Natural killer cell (primary cell): ENCODE measurements around the gene GTSF1L. TPM values are rescaled to one million over a fixed set of nuclear protein-coding genes. Genes with fewer than 3 reads are reported as not detected.
"Not testable (repeated sequence)": the region's sequence is repeated elsewhere in the genome, so short reads cannot be mapped to it uniquely, and the experiment has no call there.

ENCODE experiments used
- ATAC-seq, 3 donors: fragments of 150-1000 bp in 2 of 3; fragments of 200-7000 bp in 1 of 3; cut with Tn5 transposase; 1 replicate in 1 of 3; 2 replicates in 2 of 3; pipeline ENCODE4 v1.10.0; 2021; ENCODE audit warnings: mild to moderate bottlenecking in 2 of 3, moderate library complexity in 2 of 3
- DNase-seq, 2 donors: peaks; one replicate each; pipeline versions ENCODE4 v3.0.0 to v3.0.0-alpha.2; 2013 to 2021; ENCODE audit warnings: mixed read lengths in 1 of 2
- H3K27ac ChIP-seq: one replicate; pipeline ENCODE4 v1.5.1; 2013; ENCODE audit warnings: mild to moderate bottlenecking, low read length
- H3K27me3 ChIP-seq: one replicate; pipeline ENCODE4 v1.6.1; 2013; ENCODE audit warnings: low read length; ENCODE audit not compliant: control insufficient read depth, insufficient read depth
- H3K36me3 ChIP-seq: one replicate; pipeline ENCODE4 v1.6.1; 2013; ENCODE audit warnings: low read length; ENCODE audit not compliant: control insufficient read depth, insufficient read depth
- H3K4me1 ChIP-seq: one replicate; pipeline ENCODE4 v1.6.1; 2013; ENCODE audit warnings: low read length; ENCODE audit not compliant: control insufficient read depth, insufficient read depth
- H3K4me3 ChIP-seq: one replicate; pipeline ENCODE4 v1.5.1; 2013; ENCODE audit warnings: low read length
- H3K9me3 ChIP-seq: one replicate; pipeline ENCODE4 v1.6.1; 2013; ENCODE audit warnings: low read length; ENCODE audit not compliant: control insufficient read depth, insufficient read depth
- H3K27ac Mint-ChIP-seq, 2 donors: one replicate each; pipeline ENCODE4 v1.8.0; 2022; ENCODE audit warnings: mild to moderate bottlenecking in 2 of 2, mixed read lengths in 2 of 2, moderate library complexity in 1 of 2
- H3K27me3 Mint-ChIP-seq, 2 donors: one replicate each; pipeline ENCODE4 v1.8.0; 2022; ENCODE audit warnings: low read depth in 2 of 2, mixed read lengths in 2 of 2
- H3K36me3 Mint-ChIP-seq: one replicate; pipeline ENCODE4 v1.8.0; 2022; ENCODE audit warnings: mixed read lengths
- H3K4me1 Mint-ChIP-seq, 2 donors: one replicate each; pipeline ENCODE4 v1.8.0; 2022; ENCODE audit warnings: mixed read lengths in 2 of 2
- H3K4me3 Mint-ChIP-seq: one replicate; pipeline ENCODE4 v1.8.0; 2022; ENCODE audit warnings: mild to moderate bottlenecking, moderate library complexity, mixed read lengths
- H3K9me3 Mint-ChIP-seq, 2 donors: one replicate each; pipeline ENCODE4 v1.8.0; 2022; ENCODE audit warnings: mixed read lengths in 2 of 2
- WGBS: methylation state at CpG from one replicate; pipeline ENCODE4 v1.1.7; 2013; ENCODE audit warnings: missing lambda C conversion rate; ENCODE audit not compliant: insufficient coverage; 5-methylcytosine and 5-hydroxymethylcytosine counted together
- intact Hi-C: fragments of 100-400 bp; cut with micrococcal nuclease; formaldehyde crosslinking; loops from one replicate; pipeline ENCODE4 v1.14.2; 2022
- total RNA-seq, 4 donors: library from RNA; stranded (reverse); fragments of 120-200 nt in 1 of 4; gene quantifications; one replicate each; pipeline versions ENCODE4 v1.2.3 to v1.2.4, GENCODE V29; 2013 to 2022
- TF ChIP-seq, protein P1 (sequence below): fragments of 200-600 bp; IDR thresholded peaks from one replicate; pipeline ENCODE4 v1.8.0; 2022; ENCODE audit warnings: antibody characterized with exemption

The GTSF1L gene
- total RNA-seq, 3 donors from 2014 or later (not counting 1 experiment from before 2014, with no cell fraction given) = not detected

DNA sequence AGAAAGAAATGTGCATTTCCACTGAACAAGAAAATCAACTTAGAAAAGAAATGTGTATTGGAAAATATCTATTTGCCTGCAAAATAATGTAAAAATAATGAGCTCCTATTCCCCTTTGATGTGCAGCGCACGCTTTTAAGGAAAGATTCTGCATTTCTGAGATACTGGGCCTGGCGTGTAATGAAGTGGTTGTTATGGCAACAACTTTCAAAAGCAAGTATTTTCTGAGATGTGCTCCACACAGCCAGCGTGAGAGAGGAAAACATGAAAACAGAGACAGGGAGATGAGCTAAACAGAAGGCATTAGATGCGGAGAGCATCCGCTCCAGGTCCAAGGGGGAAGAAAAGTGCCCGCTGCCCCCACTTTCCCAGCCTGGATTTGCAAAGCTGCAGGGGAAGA lies 39.1 kb upstream of the GTSF1L start:
- Mint-ChIP-seq H3K4me1 (no peaks in the 10 kb centered on the region), H3K9me3 (no peaks in the 10 kb centered on the region), H3K27ac (no peak overlapping the region), H3K36me3 (no peaks in the 10 kb centered on the region), H3K27me3 (peaks cover 31% of the 10 kb centered on the region in 2 donors), H3K4me3 (no peak overlapping the region)
- H3K36me3 ChIP-seq = no peaks in the 10 kb centered on the region
- no peak overlapping the region for H3K4me3 ChIP-seq
- H3K27ac ChIP-seq = no peak overlapping the region
- DNase-seq (no peak), ATAC-seq (no peak)
- WGBS = 85% methylated on average over 7 of the region's 7 CpGs
- intact Hi-C loops = no loop called here
- H3K9me3 ChIP-seq = no peaks in the 10 kb centered on the region
- H3K4me1 ChIP-seq = no peaks in the 10 kb centered on the region
- TF ChIP-seq, protein P1, sequence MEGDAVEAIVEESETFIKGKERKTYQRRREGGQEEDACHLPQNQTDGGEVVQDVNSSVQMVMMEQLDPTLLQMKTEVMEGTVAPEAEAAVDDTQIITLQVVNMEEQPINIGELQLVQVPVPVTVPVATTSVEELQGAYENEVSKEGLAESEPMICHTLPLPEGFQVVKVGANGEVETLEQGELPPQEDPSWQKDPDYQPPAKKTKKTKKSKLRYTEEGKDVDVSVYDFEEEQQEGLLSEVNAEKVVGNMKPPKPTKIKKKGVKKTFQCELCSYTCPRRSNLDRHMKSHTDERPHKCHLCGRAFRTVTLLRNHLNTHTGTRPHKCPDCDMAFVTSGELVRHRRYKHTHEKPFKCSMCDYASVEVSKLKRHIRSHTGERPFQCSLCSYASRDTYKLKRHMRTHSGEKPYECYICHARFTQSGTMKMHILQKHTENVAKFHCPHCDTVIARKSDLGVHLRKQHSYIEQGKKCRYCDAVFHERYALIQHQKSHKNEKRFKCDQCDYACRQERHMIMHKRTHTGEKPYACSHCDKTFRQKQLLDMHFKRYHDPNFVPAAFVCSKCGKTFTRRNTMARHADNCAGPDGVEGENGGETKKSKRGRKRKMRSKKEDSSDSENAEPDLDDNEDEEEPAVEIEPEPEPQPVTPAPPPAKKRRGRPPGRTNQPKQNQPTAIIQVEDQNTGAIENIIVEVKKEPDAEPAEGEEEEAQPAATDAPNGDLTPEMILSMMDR = no peak
- peaks cover 4% of the 10 kb centered on the region for H3K27me3 ChIP-seq

DNA sequence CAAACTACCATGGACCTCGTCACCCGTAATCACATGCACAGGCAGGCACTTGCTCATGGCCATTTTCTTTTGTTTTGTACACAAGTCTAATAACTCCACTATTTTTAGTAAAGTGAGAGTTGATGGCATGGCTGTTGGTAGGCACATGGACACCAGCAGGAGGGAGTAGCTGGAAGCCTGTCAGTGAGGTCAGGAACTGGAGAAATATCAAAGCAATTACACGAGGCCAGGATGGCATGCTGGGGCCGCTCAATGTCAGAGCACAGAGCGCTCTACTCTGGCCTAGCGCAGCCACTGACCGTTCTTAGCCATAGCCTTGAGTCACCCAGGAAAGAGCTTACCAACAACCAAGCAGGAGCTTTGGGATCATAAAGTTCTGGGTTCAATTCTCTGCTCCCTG lies 36.1 kb upstream of the GTSF1L start:
- DNase-seq = no peak
- H3K27me3 ChIP-seq = peaks cover 2% of the 10 kb centered on the region

DNA sequence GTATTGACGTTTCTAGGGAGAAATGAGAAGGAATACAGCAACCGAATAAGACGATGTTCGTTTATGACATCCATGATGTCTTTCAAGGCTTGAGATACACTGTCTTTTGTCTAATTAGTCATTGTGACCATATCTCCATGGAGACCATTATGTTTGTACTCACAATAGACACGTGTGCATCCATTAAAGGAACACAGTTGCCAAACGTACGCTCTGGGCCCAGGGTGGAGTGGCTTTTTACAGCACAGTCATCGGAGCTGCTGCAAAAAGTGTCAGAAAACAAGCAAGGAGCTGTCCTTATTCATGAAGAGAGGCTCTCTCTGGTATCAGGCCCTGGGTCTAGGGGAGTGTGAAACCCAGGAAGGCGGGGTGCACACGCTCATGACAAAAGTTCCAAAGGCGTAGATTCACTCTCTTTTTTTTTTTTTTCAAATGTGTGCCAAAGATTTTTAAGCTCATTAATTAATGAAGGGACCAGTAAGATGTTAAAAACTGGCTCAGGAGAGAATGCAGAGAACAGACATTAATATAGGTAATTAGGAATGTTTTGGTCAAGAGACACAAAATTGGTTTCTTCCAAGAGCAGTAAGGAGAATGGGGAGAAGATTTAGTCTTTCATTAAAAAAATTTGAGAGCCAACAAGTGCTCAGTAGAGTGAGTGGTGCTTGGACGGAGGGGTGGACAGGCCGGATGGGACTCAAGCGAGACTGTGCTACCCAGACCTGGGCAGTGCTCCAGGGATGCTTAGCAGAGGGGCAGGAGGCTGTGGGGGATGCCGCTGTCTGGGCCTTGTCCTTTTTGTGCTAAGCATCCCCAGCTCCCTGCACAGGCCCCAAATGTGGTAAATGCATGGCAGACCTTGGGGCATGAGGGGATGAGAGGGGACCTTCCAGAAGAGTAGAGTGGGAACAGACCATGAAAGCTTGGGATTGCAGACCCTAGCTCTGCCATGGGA lies 34.9 kb upstream of the GTSF1L start:
- Mint-ChIP-seq H3K27ac (no peak overlapping the region), H3K36me3 (no peaks in the 10 kb centered on the region), H3K27me3 (peaks cover 21 to 23% of the 10 kb centered on the region in 2 donors), H3K4me3 (no peak overlapping the region), H3K9me3 (no peaks in the 10 kb centered on the region), H3K4me1 (no peaks in the 10 kb centered on the region)
- Histone ChIP-seq H3K4me3 (no peak overlapping the region), H3K27ac (no peak overlapping the region), H3K4me1 (no peaks in the 10 kb centered on the region), H3K27me3 (no peaks in the 10 kb centered on the region), H3K9me3 (no peaks in the 10 kb centered on the region), H3K36me3 (no peaks in the 10 kb centered on the region)
- intact Hi-C loops = no loop called here
- TF ChIP-seq, protein P1 = no peak
- peak in 1 of 3 donors; percentile 26 for ATAC-seq
- WGBS = 83% methylated on average over 15 of the region's 15 CpGs
- DNase-seq = no peak

More for the DNA sequence above, 36.1 kb upstream of the GTSF1L start:
- no peak for ATAC-seq
- Mint-ChIP-seq H3K4me3 (no peak overlapping the region), H3K4me1 (no peaks in the 10 kb centered on the region), H3K27ac (no peak overlapping the region), H3K27me3 (peaks cover 26 to 34% of the 10 kb centered on the region in 2 donors), H3K36me3 (no peaks in the 10 kb centered on the region), H3K9me3 (no peaks in the 10 kb centered on the region)
- intact Hi-C loops = no loop called here
- 90% methylated on average over 7 of the region's 7 CpGs for WGBS
- no peaks in the 10 kb centered on the region for H3K9me3 ChIP-seq
- no peak overlapping the region for H3K4me3 ChIP-seq
- no peaks in the 10 kb centered on the region for H3K36me3 ChIP-seq
- H3K4me1 ChIP-seq = no peaks in the 10 kb centered on the region
- no peak overlapping the region for H3K27ac ChIP-seq
- TF ChIP-seq, protein P1 = no peak

DNA sequence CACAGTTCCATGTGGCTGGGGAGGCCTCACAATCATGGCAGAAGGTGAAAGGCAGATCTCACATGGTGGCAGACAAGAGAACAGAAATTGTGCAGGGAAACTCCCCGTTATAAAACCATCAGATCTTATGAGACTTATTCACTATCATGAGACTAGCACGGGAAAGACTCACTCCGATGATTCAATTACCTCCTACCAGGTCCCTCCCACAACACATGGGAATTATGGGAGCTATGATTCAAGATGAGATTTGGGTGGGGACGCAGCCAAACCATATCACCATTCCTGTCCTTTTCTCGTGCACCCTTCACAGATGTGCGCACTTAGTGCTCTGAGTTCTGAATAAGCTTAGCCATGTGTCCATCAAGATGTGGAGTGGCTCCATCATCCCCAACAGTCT lies 31.1 kb upstream of the GTSF1L start:
- H3K27ac Mint-ChIP-seq, H3K4me3 Mint-ChIP-seq, H3K27ac ChIP-seq, H3K9me3 Mint-ChIP-seq, intact Hi-C loops, H3K4me1 ChIP-seq, H3K36me3 ChIP-seq, H3K27me3 ChIP-seq, DNase-seq, H3K36me3 Mint-ChIP-seq, ATAC-seq, H3K4me3 ChIP-seq, H3K4me1 Mint-ChIP-seq, H3K9me3 ChIP-seq: not testable (repeated sequence)
- 89% methylated on average over 6 of the region's 6 CpGs for WGBS
- peaks cover 34 to 46% of the 10 kb centered on the region in 2 donors for H3K27me3 Mint-ChIP-seq
